GM19240 (cell line): ENCODE results near the gene NPIPB8.
"Not testable (repeated sequence)": the region's sequence is repeated elsewhere in the genome, so short reads cannot be mapped to it uniquely, and the experiment has no call there.

ENCODE experiments used
- DNase-seq: peaks from one replicate; pipeline ENCODE4 v3.0.0; 2011; ENCODE audit warnings: low spot score; ENCODE audit not compliant: insufficient read length

Gene NPIPB8

GRCh38 chr16:28606291-28607115 lies 31.4 kb upstream of the NPIPB8 start:
- DNase-seq: no peak

GRCh38 chr16:28607116-28607623 lies 30.7 kb upstream of the NPIPB8 start:
- no peak for DNase-seq

GRCh38 chr16:28607681-28608495 lies 30.0 kb upstream of the NPIPB8 start:
- DNase-seq: not testable (repeated sequence)

GRCh38 chr16:28608496-28608808 lies 29.4 kb upstream of the NPIPB8 start:
- DNase-seq: not testable (repeated sequence)

- not testable (repeated sequence) for DNase-seq
These were observed 28.8 kb upstream of the NPIPB8 start for GRCh38 chr16:28608867-28609596.

GRCh38 chr16:28609631-28610594 lies 28.0 kb upstream of the NPIPB8 start, which contains the start of gene SULT1A1:
Gene SULT1A1, minus strand, starts transcription at chr16:28610044. Its CDS starts 1,189 bp downstream, at chr16:28608855.
- no peak for DNase-seq

GRCh38 chr16:28610595-28611191 lies 27.2 kb upstream of the NPIPB8 start:
- DNase-seq: no peak

- DNase-seq: not testable (repeated sequence)
These were observed 25.2 kb upstream of the NPIPB8 start for GRCh38 chr16:28612359-28613280.

- DNase-seq: not testable (repeated sequence)
These were observed 24.0 kb upstream of the NPIPB8 start for GRCh38 chr16:28613912-28614311.

GRCh38 chr16:28614561-28614960 lies 23.3 kb upstream of the NPIPB8 start:
- DNase-seq: not testable (repeated sequence)

- not testable (repeated sequence) for DNase-seq
These were observed 22.2 kb upstream of the NPIPB8 start for GRCh38 chr16:28615486-28616223.

- DNase-seq: not testable (repeated sequence)
These were observed 21.7 kb upstream of the NPIPB8 start for GRCh38 chr16:28616224-28616577.

GRCh38 chr16:28616636-28617035 lies 21.2 kb upstream of the NPIPB8 start:
- DNase-seq: no peak

GRCh38 chr16:28617874-28618273 lies 20.0 kb upstream of the NPIPB8 start:
- DNase-seq: no peak

- not testable (repeated sequence) for DNase-seq
These were observed 17.5 kb upstream of the NPIPB8 start for GRCh38 chr16:28620316-28620715.

- no peak for DNase-seq
These were observed 16.2 kb upstream of the NPIPB8 start for GRCh38 chr16:28621481-28622155.

GRCh38 chr16:28622532-28623171 lies 15.2 kb upstream of the NPIPB8 start:
- not testable (repeated sequence) for DNase-seq
